Measurements from ENCODE around the gene PLCD3.

GRCh38 chr17:45081047-45081703, 51.1 kb downstream of the PLCD3 start:
- TF ChIP-seq, protein P1, sequence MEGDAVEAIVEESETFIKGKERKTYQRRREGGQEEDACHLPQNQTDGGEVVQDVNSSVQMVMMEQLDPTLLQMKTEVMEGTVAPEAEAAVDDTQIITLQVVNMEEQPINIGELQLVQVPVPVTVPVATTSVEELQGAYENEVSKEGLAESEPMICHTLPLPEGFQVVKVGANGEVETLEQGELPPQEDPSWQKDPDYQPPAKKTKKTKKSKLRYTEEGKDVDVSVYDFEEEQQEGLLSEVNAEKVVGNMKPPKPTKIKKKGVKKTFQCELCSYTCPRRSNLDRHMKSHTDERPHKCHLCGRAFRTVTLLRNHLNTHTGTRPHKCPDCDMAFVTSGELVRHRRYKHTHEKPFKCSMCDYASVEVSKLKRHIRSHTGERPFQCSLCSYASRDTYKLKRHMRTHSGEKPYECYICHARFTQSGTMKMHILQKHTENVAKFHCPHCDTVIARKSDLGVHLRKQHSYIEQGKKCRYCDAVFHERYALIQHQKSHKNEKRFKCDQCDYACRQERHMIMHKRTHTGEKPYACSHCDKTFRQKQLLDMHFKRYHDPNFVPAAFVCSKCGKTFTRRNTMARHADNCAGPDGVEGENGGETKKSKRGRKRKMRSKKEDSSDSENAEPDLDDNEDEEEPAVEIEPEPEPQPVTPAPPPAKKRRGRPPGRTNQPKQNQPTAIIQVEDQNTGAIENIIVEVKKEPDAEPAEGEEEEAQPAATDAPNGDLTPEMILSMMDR (IDR thresholded peaks at IDR 0.05), result no peak
- TF ChIP-seq POLR2AphosphoS5 (IDR thresholded peaks at IDR 0.05), result no peak
- no peak for TF ChIP-seq EP300 (IDR thresholded peaks at IDR 0.05)

Data from upper lobe of left lung (tissue), 4 donors.